IgD-negative memory B cell (primary cell): Measurements from ENCODE around the gene FNDC3B. TPM values are rescaled to one million over a fixed set of nuclear protein-coding genes. Genes with fewer than 3 reads are reported as not detected.

Experiments
- H3K27ac Mint-ChIP-seq, 3 donors: one replicate each; pipeline ENCODE4 v1.8.0; 2020 to 2022; ENCODE audit warnings: mild to moderate bottlenecking in 3 of 3, mixed read lengths in 3 of 3, moderate library complexity in 1 of 3
- H3K27me3 Mint-ChIP-seq: one replicate; pipeline ENCODE4 v1.8.0; 2021; ENCODE audit warnings: mixed read lengths
- H3K36me3 Mint-ChIP-seq: one replicate; pipeline ENCODE4 v1.8.0; 2020; ENCODE audit warnings: mild to moderate bottlenecking, mixed read lengths
- H3K4me1 Mint-ChIP-seq, 3 donors: one replicate each; pipeline ENCODE4 v1.8.0; 2020 to 2022; ENCODE audit warnings: mixed read lengths in 3 of 3, mild to moderate bottlenecking in 1 of 3
- H3K4me3 Mint-ChIP-seq, 4 donors: one replicate each; pipeline ENCODE4 v1.8.0; 2020 to 2022; ENCODE audit warnings: mild to moderate bottlenecking in 4 of 4, mixed read lengths in 4 of 4, moderate library complexity in 3 of 4
- H3K9me3 Mint-ChIP-seq, 3 donors: one replicate each; pipeline ENCODE4 v1.8.0; 2020 to 2021; ENCODE audit warnings: mixed read lengths in 3 of 3, mild to moderate bottlenecking in 1 of 3
- polyA plus RNA-seq: library from polyadenylated mRNA; unstranded; fragments of 300-500 nt; fragmentation: Illumina TruSeq; gene quantifications from one replicate; pipeline ENCODE4 v1.2.3, GENCODE V29; 2021

The FNDC3B gene
- polyA plus RNA-seq, 1 donor from 2014 or later: 3.5 TPM

DNA sequence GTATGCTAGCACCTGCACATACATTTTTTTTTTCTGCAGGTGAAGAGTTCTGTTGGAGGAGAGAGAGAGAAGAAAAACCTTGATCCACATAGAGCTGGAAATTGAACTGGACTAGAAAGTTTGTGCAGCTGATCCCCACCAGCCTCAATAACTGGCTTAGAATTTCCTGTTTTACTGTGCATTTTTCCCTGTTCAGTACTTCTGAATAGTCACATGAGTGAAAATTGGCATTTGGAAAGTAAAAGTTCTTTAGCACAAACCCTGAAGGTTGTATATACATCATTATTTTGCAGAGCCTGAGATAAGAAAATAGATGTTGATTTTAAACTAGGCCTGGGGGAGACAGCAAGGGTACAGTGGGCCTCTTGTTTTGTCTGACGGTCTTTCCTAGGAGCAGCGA lies 366.5 kb downstream of the FNDC3B start:
- Mint-ChIP-seq H3K27ac (no peak overlapping the region), H3K4me1 (no peaks in the 10 kb centered on the region), H3K4me3 (no peak overlapping the region), H3K27me3 (no peaks in the 10 kb centered on the region), H3K36me3 (peaks cover 6% of the 10 kb centered on the region), H3K9me3 (peaks cover 0 to 4% (median 2%) of the 10 kb centered on the region in 3 donors)

GRCh38 chr3:172407872-172408271 lies 368.5 kb downstream of the FNDC3B start:
- H3K4me3 Mint-ChIP-seq: no peak overlapping the region

GRCh38 chr3:172410702-172411477 lies 371.5 kb downstream of the FNDC3B start:
- peaks cover 3% of the 10 kb centered on the region for H3K27me3 Mint-ChIP-seq
- no peaks in the 10 kb centered on the region for H3K4me1 Mint-ChIP-seq
- H3K9me3 Mint-ChIP-seq: peaks cover 0 to 2% (median 0%) of the 10 kb centered on the region in 3 donors
- H3K36me3 Mint-ChIP-seq: no peaks in the 10 kb centered on the region
- H3K4me3 Mint-ChIP-seq: no peak overlapping the region
- H3K27ac Mint-ChIP-seq: peak overlapping the region in 1 of 3 donors; percentile 50

More at GRCh38 chr3:172407872-172408271, 368.5 kb downstream of the FNDC3B start:
- Mint-ChIP-seq H3K27me3 (no peaks in the 10 kb centered on the region), H3K9me3 (peaks cover 0 to 2% (median 0%) of the 10 kb centered on the region in 3 donors), H3K27ac (no peak overlapping the region), H3K4me1 (no peaks in the 10 kb centered on the region), H3K36me3 (no peaks in the 10 kb centered on the region)

DNA sequence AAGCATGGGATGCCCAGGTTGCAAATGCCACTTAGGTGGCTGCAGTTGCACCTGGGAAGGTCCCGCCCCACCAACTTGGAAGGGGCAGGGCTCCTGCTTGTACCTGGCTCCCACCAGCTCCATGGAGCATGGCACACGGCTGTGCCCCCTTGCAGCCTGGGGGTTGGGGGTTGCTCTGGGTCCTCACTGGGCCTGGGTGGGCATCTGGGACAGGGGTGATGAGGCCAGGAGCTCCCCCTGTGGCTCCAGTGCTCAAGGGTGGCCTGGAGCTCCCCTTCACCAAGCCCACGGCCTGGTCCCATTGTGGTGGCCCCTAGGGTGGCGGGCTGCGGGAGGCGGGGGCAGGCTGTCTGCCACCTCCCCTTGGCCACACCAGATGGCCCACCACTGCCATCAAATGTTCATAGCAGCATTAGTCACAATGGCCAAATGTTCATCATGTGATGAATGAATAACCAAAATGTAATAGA lies 372.1 kb downstream of the FNDC3B start:
- Mint-ChIP-seq H3K27me3 (peaks cover 4% of the 10 kb centered on the region), H3K4me1 (no peaks in the 10 kb centered on the region), H3K36me3 (no peaks in the 10 kb centered on the region), H3K4me3 (no peak overlapping the region), H3K27ac (no peak overlapping the region), H3K9me3 (peaks cover 0 to 2% (median 0%) of the 10 kb centered on the region in 3 donors)

GRCh38 chr3:172415323-172415722 lies 375.9 kb downstream of the FNDC3B start:
- Mint-ChIP-seq H3K36me3 (no peaks in the 10 kb centered on the region), H3K27ac (no peak overlapping the region), H3K4me1 (no peaks in the 10 kb centered on the region), H3K9me3 (peaks cover 0 to 2% (median 0%) of the 10 kb centered on the region in 3 donors), H3K27me3 (peaks cover 9% of the 10 kb centered on the region), H3K4me3 (no peak overlapping the region)

- Mint-ChIP-seq H3K4me3 (no peak overlapping the region), H3K4me1 (no peaks in the 10 kb centered on the region), H3K27ac (no peak overlapping the region), H3K9me3 (peaks cover under 1 to 6% (median 2%) of the 10 kb centered on the region in 3 donors), H3K36me3 (no peaks in the 10 kb centered on the region), H3K27me3 (peaks cover 12% of the 10 kb centered on the region)
Measured at GRCh38 chr3:172437713-172438112, 398.3 kb downstream of the FNDC3B start.

DNA sequence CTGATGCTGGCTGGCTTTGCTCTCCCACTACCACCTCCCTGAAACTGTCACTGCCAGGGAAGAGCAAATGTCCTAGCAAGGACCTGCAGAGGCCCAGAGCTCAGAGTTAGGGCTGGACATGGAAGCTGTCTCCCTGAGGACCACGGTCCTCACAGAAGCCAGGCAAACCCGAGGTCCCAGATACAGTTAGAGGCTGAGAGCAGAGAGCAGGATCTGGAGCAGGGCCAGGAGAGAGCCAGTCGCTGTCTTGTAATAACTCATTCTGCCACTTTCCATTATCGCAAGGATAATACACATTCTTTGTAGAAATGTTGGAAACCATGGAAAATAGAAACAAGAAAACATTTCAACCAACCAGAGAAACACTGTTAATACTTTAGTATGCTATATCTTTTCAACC lies 398.8 kb downstream of the FNDC3B start:
- no peaks in the 10 kb centered on the region for H3K4me1 Mint-ChIP-seq
- no peak overlapping the region for H3K27ac Mint-ChIP-seq
- H3K36me3 Mint-ChIP-seq: no peaks in the 10 kb centered on the region
- H3K9me3 Mint-ChIP-seq: peaks cover 0 to 4% (median 0%) of the 10 kb centered on the region in 3 donors
- no peak overlapping the region for H3K4me3 Mint-ChIP-seq
- peaks cover 12% of the 10 kb centered on the region for H3K27me3 Mint-ChIP-seq

- no peaks in the 10 kb centered on the region for H3K4me1 Mint-ChIP-seq
- peaks cover 25% of the 10 kb centered on the region for H3K27me3 Mint-ChIP-seq
- no peak overlapping the region for H3K27ac Mint-ChIP-seq
- H3K4me3 Mint-ChIP-seq: no peak overlapping the region
- no peaks in the 10 kb centered on the region for H3K9me3 Mint-ChIP-seq
- peaks cover 3% of the 10 kb centered on the region for H3K36me3 Mint-ChIP-seq
Measured at GRCh38 chr3:172441581-172441980, 402.2 kb downstream of the FNDC3B start.

GRCh38 chr3:172442606-172443005 lies 403.2 kb downstream of the FNDC3B start:
- Mint-ChIP-seq H3K36me3 (peaks cover 3% of the 10 kb centered on the region), H3K27ac (no peak overlapping the region), H3K4me3 (no peak overlapping the region), H3K27me3 (peaks cover 36% of the 10 kb centered on the region), H3K4me1 (peaks cover 0 to 6% (median 4%) of the 10 kb centered on the region in 3 donors), H3K9me3 (peaks cover 0 to 6% (median 0%) of the 10 kb centered on the region in 3 donors)

DNA sequence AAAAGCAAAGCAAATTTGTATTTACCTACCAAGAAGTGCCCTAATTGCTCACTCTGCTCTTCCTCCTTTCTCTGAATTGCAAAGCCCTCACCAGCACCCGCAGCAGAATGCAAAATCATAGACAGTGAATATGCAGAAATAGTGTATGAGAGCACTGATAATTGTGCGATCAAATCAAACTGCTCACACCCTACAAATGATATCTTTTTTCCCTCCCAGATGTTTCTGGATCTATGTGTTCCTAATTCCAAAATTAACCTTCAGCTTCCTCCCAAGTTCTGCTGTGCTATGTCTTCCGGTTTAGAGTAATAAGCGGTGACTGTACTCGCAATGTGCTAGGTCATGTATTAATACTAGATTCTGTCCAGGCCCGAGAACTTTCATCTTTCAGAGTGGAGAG lies 405.4 kb downstream of the FNDC3B start:
- peaks cover 0 to 19% (median 6%) of the 10 kb centered on the region in 3 donors for H3K4me1 Mint-ChIP-seq
- H3K9me3 Mint-ChIP-seq: peaks cover 0 to 17% (median 2%) of the 10 kb centered on the region in 3 donors
- H3K36me3 Mint-ChIP-seq: peaks cover 3% of the 10 kb centered on the region
- H3K27me3 Mint-ChIP-seq: peaks cover 50% of the 10 kb centered on the region
- no peak overlapping the region for H3K27ac Mint-ChIP-seq
- H3K4me3 Mint-ChIP-seq: no peak overlapping the region

- Mint-ChIP-seq H3K9me3 (peaks cover 0 to 17% (median 2%) of the 10 kb centered on the region in 3 donors), H3K4me1 (peaks cover 0 to 21% (median 6%) of the 10 kb centered on the region in 3 donors), H3K36me3 (peaks cover 3% of the 10 kb centered on the region), H3K4me3 (no peak overlapping the region), H3K27me3 (peaks cover 55% of the 10 kb centered on the region), H3K27ac (no peak overlapping the region)
Measured at GRCh38 chr3:172446198-172446597, 406.8 kb downstream of the FNDC3B start.

- Mint-ChIP-seq H3K4me3 (peak within 1 kb of the TSS in 2 of 4 donors; percentile 69 to 70), H3K4me1 (peaks cover 0 to 21% (median 6%) of the 10 kb centered on the region in 3 donors), H3K9me3 (peaks cover 0 to 17% (median 2%) of the 10 kb centered on the region in 3 donors), H3K27me3 (peaks cover 59% of the 10 kb centered on the region), H3K36me3 (peaks cover 3% of the 10 kb centered on the region), H3K27ac (peak within 1 kb of the TSS in 2 of 3 donors; percentile 14 to 43)
Measured at GRCh38 chr3:172447611-172448579, 408.5 kb downstream of the FNDC3B start, which contains the start of gene GHSR. TSS of gene GHSR (minus strand) at chr3:172448456. CDS start at chr3:172448413, 43 bp downstream.

DNA sequence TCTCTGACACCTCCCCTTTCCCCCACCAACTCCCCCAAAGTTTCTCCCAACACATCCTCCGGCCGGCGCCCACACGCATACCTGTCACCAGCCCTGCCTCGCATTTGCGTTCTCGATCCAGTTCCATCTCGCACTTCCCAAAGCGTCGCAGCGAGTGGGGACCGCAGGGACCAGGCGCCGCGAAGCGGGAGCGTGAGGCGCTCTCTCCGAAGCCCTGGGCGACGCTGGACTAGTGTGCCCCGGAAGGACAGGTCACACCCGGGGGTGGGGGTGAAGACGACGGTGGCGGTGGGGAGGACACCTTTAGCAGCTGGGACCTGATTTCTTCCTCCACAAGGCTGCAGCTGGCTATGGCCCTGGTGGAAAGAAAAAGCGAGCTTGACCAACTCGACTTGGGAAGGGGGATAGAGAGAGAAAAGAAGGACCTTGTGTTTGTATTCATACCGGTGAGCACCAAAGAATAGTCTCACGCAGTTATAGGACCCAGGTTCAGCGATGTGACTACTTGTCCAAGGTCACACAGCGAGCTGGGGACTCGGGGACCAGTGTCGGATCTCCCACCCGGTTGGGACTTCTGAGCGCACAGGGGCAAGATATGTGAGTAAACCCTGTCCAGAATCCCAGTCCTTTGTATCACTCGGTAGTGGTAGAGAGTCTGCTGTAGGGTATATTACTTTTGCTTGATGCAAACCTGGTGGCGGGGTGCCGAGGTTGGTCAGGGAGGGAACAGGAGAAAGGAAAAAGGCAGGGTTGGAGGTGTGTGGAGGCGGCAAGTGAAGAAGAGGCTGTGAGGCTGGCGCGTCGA lies 409.5 kb downstream of the FNDC3B start:
- H3K27ac Mint-ChIP-seq: peak overlapping the region in 1 of 3 donors; percentile 43
- peak overlapping the region in 2 of 4 donors; percentile 62 to 69 for H3K4me3 Mint-ChIP-seq
- H3K27me3 Mint-ChIP-seq: peaks cover 59% of the 10 kb centered on the region

More for the DNA sequence above, 409.5 kb downstream of the FNDC3B start:
- Mint-ChIP-seq H3K4me1 (peaks cover 0 to 21% (median 6%) of the 10 kb centered on the region in 3 donors), H3K36me3 (peaks cover 3% of the 10 kb centered on the region), H3K9me3 (peaks cover 0 to 17% (median 2%) of the 10 kb centered on the region in 3 donors)
